HFF-Myc (cell line): Measurements from ENCODE around the gene EYS.
"Not testable (repeated sequence)": the region's sequence is repeated elsewhere in the genome, so short reads cannot be mapped to it uniquely, and the experiment has no call there.

Experiments
- DNase-seq: peaks from one replicate; pipeline ENCODE4 v3.0.0-alpha.2; 2011; ENCODE audit warnings: low read depth; ENCODE audit errors: extremely low read depth
- H3K4me3 ChIP-seq: replicated peaks from 2 replicates; pipeline ENCODE4 v1.5.1; 2011; ENCODE audit warnings: low read depth, mild to moderate bottlenecking, control low read depth, low read length
- CTCF ChIP-seq: IDR thresholded peaks from 2 replicates; pipeline ENCODE4 v1.5.1; 2012; ENCODE audit warnings: mild to moderate bottlenecking, low read depth, low read length, control low read depth; ENCODE audit errors: missing control alignments

Gene EYS

GRCh38 chr6:63765828-63766227 is 1941.2 kb downstream of the EYS start:
- no peak for DNase-seq
- no peak overlapping the region for H3K4me3 ChIP-seq
- TF ChIP-seq CTCF, result no peak

- DNase-seq, result peak; percentile 16
- no peak overlapping the region for H3K4me3 ChIP-seq
- TF ChIP-seq CTCF, result no peak
Measured at GRCh38 chr6:63764318-63764916, 1942.6 kb downstream of the EYS start.

- no peak overlapping the region for H3K4me3 ChIP-seq
- no peak for TF ChIP-seq CTCF
- DNase-seq, result no peak
Measured at GRCh38 chr6:63760199-63760598, 1946.8 kb downstream of the EYS start.

GRCh38 chr6:63759605-63760105 is 1947.4 kb downstream of the EYS start:
- no peak for DNase-seq
- H3K4me3 ChIP-seq, result no peak overlapping the region
- TF ChIP-seq CTCF, result no peak

GRCh38 chr6:63757826-63758225 is 1949.2 kb downstream of the EYS start:
- no peak for TF ChIP-seq CTCF

GRCh38 chr6:63757275-63757674 is 1949.8 kb downstream of the EYS start:
- not testable (repeated sequence) for H3K4me3 ChIP-seq, DNase-seq

More at GRCh38 chr6:63757826-63758225, 1949.2 kb downstream of the EYS start:
- H3K4me3 ChIP-seq, result no peak overlapping the region
- no peak for DNase-seq

GRCh38 chr6:63750400-63750799 is 1956.6 kb downstream of the EYS start:
- H3K4me3 ChIP-seq, result no peak overlapping the region
- DNase-seq, result no peak
- no peak for TF ChIP-seq CTCF
